Medulla oblongata (tissue), 1 donor: Measurements from ENCODE around the gene C5orf63.
"Not testable (repeated sequence)": the region's sequence is repeated elsewhere in the genome, so short reads cannot be mapped to it uniquely, and the experiment has no call there.

Experiments used
- DNase-seq: peaks from one replicate; pipeline ENCODE4 v3.0.0-alpha.2; 2015; ENCODE audit errors: extremely low spot score

C5orf63 gene

GRCh38 chr5:127072861-127073846 is at the start of gene C5orf63:
C5orf63 (minus strand) TSS chr5:127073502; CDS start chr5:127058995, 14,507 bp downstream.
- DNase-seq, result peak; percentile 31

GRCh38 chr5:127112347-127112864 is 39.1 kb upstream of the C5orf63 start:
- DNase-seq, result no peak

- no peak for DNase-seq
Measured at GRCh38 chr5:127111112-127111511, 37.8 kb upstream of the C5orf63 start.

GRCh38 chr5:127108624-127109260 is 35.4 kb upstream of the C5orf63 start:
- DNase-seq, result not testable (repeated sequence)

GRCh38 chr5:127101935-127102334 is 28.6 kb upstream of the C5orf63 start:
- DNase-seq, result no peak

- DNase-seq, result no peak
Measured at GRCh38 chr5:127101533-127101932, 28.2 kb upstream of the C5orf63 start.

- no peak for DNase-seq
Measured at GRCh38 chr5:127098241-127098640, 24.9 kb upstream of the C5orf63 start.

GRCh38 chr5:127097278-127097677 is 24.0 kb upstream of the C5orf63 start:
- no peak for DNase-seq

- DNase-seq, result no peak
Measured at GRCh38 chr5:127096328-127096993, 23.2 kb upstream of the C5orf63 start.

GRCh38 chr5:127094161-127094814 is 21.0 kb upstream of the C5orf63 start:
- DNase-seq, result peak; percentile 67

GRCh38 chr5:127092690-127093089 is 19.4 kb upstream of the C5orf63 start:
- no peak for DNase-seq

GRCh38 chr5:127089191-127089590 is 15.9 kb upstream of the C5orf63 start:
- DNase-seq, result no peak

GRCh38 chr5:127088251-127088650 is 14.9 kb upstream of the C5orf63 start:
- DNase-seq, result no peak

- DNase-seq, result no peak
Measured at GRCh38 chr5:127086589-127086988, 13.3 kb upstream of the C5orf63 start.

- DNase-seq, result no peak
Measured at GRCh38 chr5:127085796-127086195, 12.5 kb upstream of the C5orf63 start.

GRCh38 chr5:127085371-127085770 is 12.1 kb upstream of the C5orf63 start:
- DNase-seq, result no peak

- DNase-seq, result no peak
Measured at GRCh38 chr5:127084656-127085055, 11.4 kb upstream of the C5orf63 start.

- DNase-seq, result no peak
Measured at GRCh38 chr5:127083711-127084110, 10.4 kb upstream of the C5orf63 start.

- DNase-seq, result no peak
Measured at GRCh38 chr5:127079994-127080491, 6.7 kb upstream of the C5orf63 start.

GRCh38 chr5:127077366-127077765 is 4.1 kb upstream of the C5orf63 start:
- DNase-seq, result no peak
